BE2C (cell line): ENCODE data around the gene PAEP.

ENCODE experiments used
- DNase-seq: peaks from one replicate; pipeline ENCODE4 v3.0.0-alpha.2; 2020
- H3K27me3 ChIP-seq: fragments of 250-450 bp; sonication (Bioruptor Pico); 2 replicates; pipeline ENCODE4 v1.5.1; 2020; ENCODE audit warnings: mild to moderate bottlenecking
- H3K36me3 ChIP-seq: fragments of 250-450 bp; sonication (Bioruptor Pico); 2 replicates; pipeline ENCODE4 v1.5.1; 2020; ENCODE audit warnings: mild to moderate bottlenecking
- H3K4me1 ChIP-seq: fragments of 250-450 bp; sonication (Bioruptor Pico); 2 replicates; pipeline ENCODE4 v1.5.1; 2020
- H3K4me3 ChIP-seq: 2 replicates; pipeline ENCODE4 v1.5.1; 2011; ENCODE audit warnings: low read depth, low read length
- H3K9me3 ChIP-seq: fragments of 250-450 bp; sonication (Bioruptor Pico); 2 replicates; pipeline ENCODE4 v1.5.1; 2020
- TF ChIP-seq, protein P1 (sequence below): IDR thresholded peaks from 2 replicates; pipeline ENCODE4 v1.5.1; 2012; ENCODE audit warnings: mild to moderate bottlenecking, low read depth, low read length

Gene PAEP

GRCh38 chr9:135607401-135608293 lies 46.1 kb downstream of the PAEP start:
- Histone ChIP-seq H3K36me3 (no peaks in the 10 kb centered on the region), H3K27me3 (no peaks in the 10 kb centered on the region), H3K4me1 (peaks cover 8% of the 10 kb centered on the region), H3K9me3 (no peaks in the 10 kb centered on the region; the same call in 1 of the 2 replicates), H3K4me3 (no peak overlapping the region)
- peak; percentile 59 for DNase-seq
- TF ChIP-seq, protein P1, sequence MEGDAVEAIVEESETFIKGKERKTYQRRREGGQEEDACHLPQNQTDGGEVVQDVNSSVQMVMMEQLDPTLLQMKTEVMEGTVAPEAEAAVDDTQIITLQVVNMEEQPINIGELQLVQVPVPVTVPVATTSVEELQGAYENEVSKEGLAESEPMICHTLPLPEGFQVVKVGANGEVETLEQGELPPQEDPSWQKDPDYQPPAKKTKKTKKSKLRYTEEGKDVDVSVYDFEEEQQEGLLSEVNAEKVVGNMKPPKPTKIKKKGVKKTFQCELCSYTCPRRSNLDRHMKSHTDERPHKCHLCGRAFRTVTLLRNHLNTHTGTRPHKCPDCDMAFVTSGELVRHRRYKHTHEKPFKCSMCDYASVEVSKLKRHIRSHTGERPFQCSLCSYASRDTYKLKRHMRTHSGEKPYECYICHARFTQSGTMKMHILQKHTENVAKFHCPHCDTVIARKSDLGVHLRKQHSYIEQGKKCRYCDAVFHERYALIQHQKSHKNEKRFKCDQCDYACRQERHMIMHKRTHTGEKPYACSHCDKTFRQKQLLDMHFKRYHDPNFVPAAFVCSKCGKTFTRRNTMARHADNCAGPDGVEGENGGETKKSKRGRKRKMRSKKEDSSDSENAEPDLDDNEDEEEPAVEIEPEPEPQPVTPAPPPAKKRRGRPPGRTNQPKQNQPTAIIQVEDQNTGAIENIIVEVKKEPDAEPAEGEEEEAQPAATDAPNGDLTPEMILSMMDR, result no peak

DNA sequence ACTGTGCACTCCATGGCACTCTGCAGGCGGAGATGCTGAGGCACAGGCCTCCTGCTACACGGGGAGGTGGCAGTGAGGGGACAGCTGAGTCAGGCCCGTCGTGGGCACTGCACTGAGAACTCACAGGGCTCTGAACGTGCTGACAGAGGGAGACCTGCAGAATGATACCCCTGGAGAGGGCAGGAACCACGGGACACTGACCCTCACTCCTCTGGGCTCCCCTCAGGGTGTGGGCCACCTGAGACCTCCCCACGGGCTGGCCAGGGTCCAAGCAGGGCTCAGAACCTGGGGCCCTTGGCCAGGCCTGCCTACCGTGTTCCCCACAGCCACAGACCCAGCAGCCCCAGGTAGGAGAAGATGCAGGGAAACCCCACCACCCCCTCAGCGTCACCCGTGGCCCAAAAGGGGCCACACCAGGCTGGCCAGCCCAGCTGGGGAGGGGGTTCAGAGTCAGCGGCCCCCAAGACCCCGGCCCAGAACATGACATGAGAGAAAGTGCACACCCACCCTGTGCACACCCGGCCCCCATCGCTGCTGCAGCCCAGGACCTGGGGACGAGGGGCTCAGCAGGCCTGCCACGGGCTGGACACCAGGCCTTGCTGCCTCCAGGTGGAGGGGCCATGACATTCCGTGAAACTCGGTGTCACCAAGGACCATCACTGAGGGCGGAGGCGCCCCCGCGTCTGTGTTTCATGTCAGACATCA lies 46.9 kb downstream of the PAEP start:
- peaks cover 8% of the 10 kb centered on the region for H3K4me1 ChIP-seq
- H3K4me3 ChIP-seq, result no peak overlapping the region
- TF ChIP-seq, protein P1, result no peak
- DNase-seq, result no peak
- H3K9me3 ChIP-seq, result no peaks in the 10 kb centered on the region; the same call in 1 of the 2 replicates
- H3K27me3 ChIP-seq, result no peaks in the 10 kb centered on the region
- H3K36me3 ChIP-seq, result no peaks in the 10 kb centered on the region

DNA sequence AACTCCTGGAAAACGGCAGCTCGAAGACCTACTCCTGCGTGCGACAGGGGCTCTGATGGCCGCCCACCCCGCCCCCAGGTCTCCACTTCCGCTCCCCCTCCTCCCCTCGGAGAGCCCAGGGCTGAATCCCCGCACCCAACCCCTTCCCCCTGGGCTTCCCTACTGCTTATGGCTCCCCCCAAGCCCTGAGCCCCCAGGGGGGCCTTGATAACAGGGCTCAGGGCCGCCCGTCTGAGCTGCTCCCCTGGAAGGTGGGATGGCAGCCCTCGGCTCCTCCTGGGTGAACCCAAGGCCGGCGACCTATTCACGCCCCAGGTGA lies 47.4 kb downstream of the PAEP start:
- H3K27me3 ChIP-seq, result no peaks in the 10 kb centered on the region
- no peaks in the 10 kb centered on the region for H3K36me3 ChIP-seq
- H3K4me1 ChIP-seq, result peaks cover 8% of the 10 kb centered on the region
- no peaks in the 10 kb centered on the region; the same call in 1 of the 2 replicates for H3K9me3 ChIP-seq
- H3K4me3 ChIP-seq, result no peak overlapping the region
- TF ChIP-seq, protein P1, result no peak
- DNase-seq, result no peak

- no peak overlapping the region for H3K4me3 ChIP-seq
- H3K36me3 ChIP-seq, result no peaks in the 10 kb centered on the region
- no peaks in the 10 kb centered on the region; the same call in 1 of the 2 replicates for H3K9me3 ChIP-seq
- H3K4me1 ChIP-seq, result peaks cover 8% of the 10 kb centered on the region
- H3K27me3 ChIP-seq, result no peaks in the 10 kb centered on the region
- TF ChIP-seq, protein P1, result no peak
- DNase-seq, result no peak
These were observed 47.9 kb downstream of the PAEP start for GRCh38 chr9:135609366-135609955.

- no peaks in the 10 kb centered on the region for H3K36me3 ChIP-seq
- H3K4me1 ChIP-seq, result peaks cover 8% of the 10 kb centered on the region
- H3K27me3 ChIP-seq, result no peaks in the 10 kb centered on the region
- TF ChIP-seq, protein P1, result no peak
- DNase-seq, result no peak
- H3K9me3 ChIP-seq, result no peaks in the 10 kb centered on the region; the same call in 1 of the 2 replicates
- H3K4me3 ChIP-seq, result no peak overlapping the region
These were observed 49.0 kb downstream of the PAEP start for GRCh38 chr9:135610290-135611141.
